ENCODE measurements around the gene MERTK.

Gene MERTK

DNA sequence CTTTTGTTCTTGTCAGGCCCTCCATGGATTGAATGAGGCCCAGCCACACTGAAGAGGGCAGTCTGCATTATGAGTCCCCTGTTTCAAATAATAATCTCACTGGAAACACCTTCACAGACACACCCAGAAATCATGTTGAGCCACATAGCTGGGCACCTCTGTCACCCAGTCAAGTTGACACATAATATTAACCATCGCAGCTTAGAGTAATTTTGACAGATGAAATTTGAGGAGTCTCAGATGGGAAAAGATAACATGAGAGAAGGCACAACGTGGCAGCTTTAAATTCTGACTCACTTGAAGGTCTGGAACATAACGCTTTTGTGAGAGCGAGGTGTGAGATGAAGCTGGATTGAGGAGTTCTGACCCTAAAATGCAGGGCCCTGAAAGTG lies 85.8 kb downstream of the MERTK start:
- Histone ChIP-seq H3K4me1 (ENCODE audit: control insufficient read depth, insufficient read depth, low read length) (no peaks in the 10 kb centered on the region), H3K9ac (ENCODE audit: low read depth, low read length) (no peak overlapping the region), H3K36me3 (ENCODE audit: insufficient read depth, low read length) (no peaks in the 10 kb centered on the region), H3K4me3 (ENCODE audit: low read length) (no peak overlapping the region), H3K27me3 (ENCODE audit: control insufficient read depth, insufficient read depth, low read length) (peaks cover 78% of the 10 kb centered on the region), H3K9me3 (replicated peaks; ENCODE audit: low read length) (no peaks in the 10 kb centered on the region), H3K4me2 (ENCODE audit: low read length) (no peak overlapping the region)

DNA sequence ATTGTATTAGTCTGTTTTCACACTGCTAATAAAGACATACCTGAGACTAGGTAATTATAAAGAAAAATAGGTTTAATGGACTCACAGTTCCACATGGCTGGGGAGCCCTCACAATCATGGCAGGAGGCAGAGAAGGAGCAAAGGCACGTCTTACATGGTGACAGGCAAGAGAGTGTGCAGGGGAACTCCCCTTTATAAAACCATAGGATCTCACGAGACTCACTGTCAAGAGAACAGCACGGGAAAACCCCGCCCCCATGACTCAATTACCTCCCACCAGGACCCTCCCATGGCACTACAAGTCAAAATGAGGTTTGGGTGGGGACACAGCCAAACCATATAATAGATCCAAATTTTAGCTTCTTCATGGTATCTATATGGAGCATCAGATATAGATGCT lies 87.1 kb downstream of the MERTK start:
- no peaks in the 10 kb centered on the region for H3K36me3 ChIP-seq (ENCODE audit: insufficient read depth, low read length)
- no peaks in the 10 kb centered on the region for H3K4me1 ChIP-seq (ENCODE audit: control insufficient read depth, insufficient read depth, low read length)
- no peak overlapping the region for H3K4me3 ChIP-seq (ENCODE audit: low read length)
- H3K9me3 ChIP-seq (replicated peaks; ENCODE audit: low read length): no peaks in the 10 kb centered on the region
- peaks cover 78% of the 10 kb centered on the region for H3K27me3 ChIP-seq (ENCODE audit: control insufficient read depth, insufficient read depth, low read length)
- no peak overlapping the region for H3K4me2 ChIP-seq (ENCODE audit: low read length)
- no peak overlapping the region for H3K9ac ChIP-seq (ENCODE audit: low read depth, low read length)

DNA sequence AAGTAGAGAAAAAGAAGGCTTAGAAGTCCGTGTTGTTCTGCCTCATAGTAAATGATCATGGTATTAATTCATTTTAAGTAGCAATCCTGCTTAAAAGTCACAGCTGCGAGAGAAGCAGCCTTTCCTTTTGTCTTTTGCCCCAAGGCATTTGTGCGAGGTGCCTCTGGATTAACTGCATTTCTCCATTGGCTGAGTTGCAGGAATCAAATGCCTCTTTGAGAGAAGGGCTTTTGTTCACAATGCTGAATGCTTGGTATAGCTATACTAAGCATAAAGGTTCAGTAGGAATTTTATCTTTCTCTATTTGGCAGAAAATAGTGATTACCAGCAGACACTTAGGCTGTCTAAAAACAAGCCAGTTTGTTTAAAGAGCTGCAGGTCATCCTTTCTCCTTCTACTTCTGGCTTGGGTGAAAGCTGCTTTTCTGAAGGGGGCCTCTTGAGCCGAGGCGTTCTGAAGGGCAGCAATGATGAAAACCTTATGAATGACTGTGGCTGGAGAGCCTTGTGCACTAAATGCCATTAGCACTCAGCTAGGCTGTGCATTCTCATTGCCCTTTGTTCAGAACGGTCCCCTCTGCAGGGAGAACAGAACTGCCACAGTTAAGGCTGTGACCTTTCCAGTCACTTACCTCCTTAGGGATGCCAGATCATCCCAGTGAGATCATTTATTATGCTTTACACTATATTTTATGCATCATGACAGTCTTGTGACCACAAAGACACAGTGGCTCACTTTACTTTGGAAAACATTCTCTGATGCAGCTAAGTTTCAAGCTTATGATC lies 87.9 kb downstream of the MERTK start:
- Histone ChIP-seq H3K4me3 (ENCODE audit: low read length) (no peak overlapping the region), H3K27me3 (ENCODE audit: control insufficient read depth, insufficient read depth, low read length) (peaks cover 81% of the 10 kb centered on the region), H3K36me3 (ENCODE audit: insufficient read depth, low read length) (no peaks in the 10 kb centered on the region), H3K9ac (ENCODE audit: low read depth, low read length) (no peak overlapping the region), H3K4me2 (ENCODE audit: low read length) (no peak overlapping the region), H3K4me1 (ENCODE audit: control insufficient read depth, insufficient read depth, low read length) (no peaks in the 10 kb centered on the region), H3K9me3 (replicated peaks; ENCODE audit: low read length) (no peaks in the 10 kb centered on the region)

DNA sequence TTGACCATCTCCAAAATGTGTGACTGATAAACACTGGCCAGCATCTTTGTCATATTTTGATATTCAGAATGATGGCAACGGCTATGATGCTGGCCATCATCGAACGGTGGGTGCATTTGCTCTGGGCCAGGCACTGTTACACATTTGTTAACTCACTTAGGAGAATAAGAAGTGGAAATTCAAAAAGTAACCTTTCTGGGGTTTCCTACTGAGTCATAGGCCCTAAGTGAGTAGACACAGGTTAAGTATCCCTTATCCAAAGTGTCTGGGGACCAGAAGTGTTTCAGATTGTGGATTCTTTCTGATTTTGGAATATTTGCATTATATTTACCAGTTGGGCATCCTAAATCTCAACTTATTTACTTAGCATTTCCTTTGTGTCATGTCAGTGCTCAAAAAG lies 92.0 kb downstream of the MERTK start:
- Histone ChIP-seq H3K4me2 (ENCODE audit: low read length) (no peak overlapping the region), H3K4me1 (ENCODE audit: control insufficient read depth, insufficient read depth, low read length) (no peaks in the 10 kb centered on the region), H3K36me3 (ENCODE audit: insufficient read depth, low read length) (no peaks in the 10 kb centered on the region), H3K27me3 (ENCODE audit: control insufficient read depth, insufficient read depth, low read length) (peaks cover 77% of the 10 kb centered on the region), H3K4me3 (ENCODE audit: low read length) (no peak overlapping the region), H3K9ac (ENCODE audit: low read depth, low read length) (no peak overlapping the region), H3K9me3 (replicated peaks; ENCODE audit: low read length) (no peaks in the 10 kb centered on the region)

DNA sequence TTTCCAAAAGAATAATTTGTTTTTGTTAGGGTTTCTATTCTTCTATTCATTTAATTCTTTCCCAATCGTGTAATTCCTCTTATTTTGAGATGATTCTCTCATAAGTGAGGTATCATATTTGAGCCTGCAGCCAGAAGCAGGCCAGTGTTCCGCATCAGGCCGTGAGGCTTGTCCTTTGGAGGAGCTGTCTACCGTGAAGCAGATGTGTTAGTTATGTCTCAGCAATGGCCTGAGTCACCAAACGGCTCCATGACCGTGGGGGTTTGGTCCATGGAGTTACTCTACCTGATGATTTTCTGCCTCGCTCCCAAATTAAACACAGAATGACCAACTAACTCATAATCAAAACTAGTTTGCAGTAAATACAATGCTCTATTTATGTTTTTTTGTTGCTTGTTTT lies 92.4 kb downstream of the MERTK start:
- Histone ChIP-seq H3K9me3 (replicated peaks; ENCODE audit: low read length) (no peaks in the 10 kb centered on the region), H3K9ac (ENCODE audit: low read depth, low read length) (no peak overlapping the region), H3K4me2 (ENCODE audit: low read length) (no peak overlapping the region), H3K4me3 (ENCODE audit: low read length) (no peak overlapping the region), H3K36me3 (ENCODE audit: insufficient read depth, low read length) (no peaks in the 10 kb centered on the region), H3K4me1 (ENCODE audit: control insufficient read depth, insufficient read depth, low read length) (no peaks in the 10 kb centered on the region), H3K27me3 (ENCODE audit: control insufficient read depth, insufficient read depth, low read length) (peaks cover 73% of the 10 kb centered on the region)

DNA sequence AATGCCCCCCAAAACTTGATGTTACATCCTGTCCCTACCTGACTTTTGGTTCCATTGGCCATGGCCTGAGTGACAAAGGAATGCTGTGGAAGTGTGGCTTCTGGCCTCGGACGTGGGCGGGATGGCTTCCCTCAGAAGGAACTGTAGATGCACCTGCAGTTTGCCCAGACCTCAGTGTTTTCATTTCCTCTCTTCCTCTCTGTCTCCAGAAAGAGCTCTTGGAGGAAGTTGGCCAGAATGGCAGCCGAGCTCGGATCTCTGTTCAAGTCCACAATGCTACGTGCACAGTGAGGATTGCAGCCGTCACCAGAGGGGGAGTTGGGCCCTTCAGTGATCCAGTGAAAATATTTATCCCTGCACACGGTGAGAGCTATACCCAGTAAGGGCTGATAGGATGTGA lies 95.6 kb downstream of the MERTK start:
- Histone ChIP-seq H3K4me3 (ENCODE audit: low read length) (no peak overlapping the region), H3K36me3 (ENCODE audit: insufficient read depth, low read length) (no peaks in the 10 kb centered on the region), H3K9me3 (replicated peaks; ENCODE audit: low read length) (no peaks in the 10 kb centered on the region), H3K4me2 (ENCODE audit: low read length) (no peak overlapping the region), H3K27me3 (ENCODE audit: control insufficient read depth, insufficient read depth, low read length) (peaks cover 57% of the 10 kb centered on the region), H3K4me1 (ENCODE audit: control insufficient read depth, insufficient read depth, low read length) (no peaks in the 10 kb centered on the region), H3K9ac (ENCODE audit: low read depth, low read length) (no peak overlapping the region)

DNA sequence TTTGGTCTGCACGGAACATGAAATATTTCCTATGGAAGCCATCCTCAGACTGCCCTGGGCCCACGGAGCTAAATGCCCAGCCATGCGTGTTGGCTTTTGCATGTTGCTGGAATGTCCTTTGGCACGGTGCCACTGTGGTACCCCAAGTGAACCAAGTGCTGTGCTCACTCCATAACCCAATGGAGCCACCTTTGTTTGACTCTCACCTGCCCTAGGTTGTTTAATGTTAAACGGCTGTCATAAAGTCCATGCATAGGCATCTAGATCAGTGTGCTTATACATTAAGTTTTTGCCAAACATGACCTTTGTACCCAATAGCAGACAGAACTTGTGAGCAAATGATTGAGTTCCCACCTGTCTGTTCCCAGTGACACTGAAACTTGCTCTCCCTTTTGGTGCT lies 96.7 kb downstream of the MERTK start:
- no peaks in the 10 kb centered on the region for H3K9me3 ChIP-seq (replicated peaks; ENCODE audit: low read length)
- H3K4me1 ChIP-seq (ENCODE audit: control insufficient read depth, insufficient read depth, low read length): no peaks in the 10 kb centered on the region
- peaks cover 54% of the 10 kb centered on the region for H3K27me3 ChIP-seq (ENCODE audit: control insufficient read depth, insufficient read depth, low read length)
- no peak overlapping the region for H3K4me2 ChIP-seq (ENCODE audit: low read length)
- H3K36me3 ChIP-seq (ENCODE audit: insufficient read depth, low read length): no peaks in the 10 kb centered on the region
- H3K4me3 ChIP-seq (ENCODE audit: low read length): no peak overlapping the region
- H3K9ac ChIP-seq (ENCODE audit: low read depth, low read length): no peak overlapping the region

DNA sequence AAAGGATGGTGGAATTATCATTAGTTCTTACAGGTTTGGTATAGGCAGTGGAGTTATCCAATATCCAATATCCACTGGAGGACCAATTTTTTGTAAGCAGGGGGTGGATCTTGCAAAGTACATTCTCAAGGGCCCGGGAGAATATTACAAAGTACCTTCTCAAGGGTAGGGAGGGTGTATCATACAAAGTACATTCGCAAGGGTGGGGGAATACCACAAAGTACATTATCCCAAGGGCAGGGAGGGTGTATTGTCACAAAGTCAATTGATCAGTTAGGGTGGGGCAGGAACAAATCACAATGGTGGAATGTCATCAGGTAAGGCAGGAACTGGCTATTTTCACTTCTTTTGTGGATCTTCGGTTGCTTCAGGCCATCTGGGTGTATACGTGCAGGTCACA lies 101.4 kb downstream of the MERTK start:
- Histone ChIP-seq H3K4me3 (ENCODE audit: low read length) (no peak overlapping the region), H3K27me3 (ENCODE audit: control insufficient read depth, insufficient read depth, low read length) (peaks cover 41% of the 10 kb centered on the region), H3K9me3 (replicated peaks; ENCODE audit: low read length) (no peaks in the 10 kb centered on the region), H3K9ac (ENCODE audit: low read depth, low read length) (no peak overlapping the region), H3K36me3 (ENCODE audit: insufficient read depth, low read length) (no peaks in the 10 kb centered on the region), H3K4me1 (ENCODE audit: control insufficient read depth, insufficient read depth, low read length) (peaks cover 5% of the 10 kb centered on the region), H3K4me2 (ENCODE audit: low read length) (no peak overlapping the region)

DNA sequence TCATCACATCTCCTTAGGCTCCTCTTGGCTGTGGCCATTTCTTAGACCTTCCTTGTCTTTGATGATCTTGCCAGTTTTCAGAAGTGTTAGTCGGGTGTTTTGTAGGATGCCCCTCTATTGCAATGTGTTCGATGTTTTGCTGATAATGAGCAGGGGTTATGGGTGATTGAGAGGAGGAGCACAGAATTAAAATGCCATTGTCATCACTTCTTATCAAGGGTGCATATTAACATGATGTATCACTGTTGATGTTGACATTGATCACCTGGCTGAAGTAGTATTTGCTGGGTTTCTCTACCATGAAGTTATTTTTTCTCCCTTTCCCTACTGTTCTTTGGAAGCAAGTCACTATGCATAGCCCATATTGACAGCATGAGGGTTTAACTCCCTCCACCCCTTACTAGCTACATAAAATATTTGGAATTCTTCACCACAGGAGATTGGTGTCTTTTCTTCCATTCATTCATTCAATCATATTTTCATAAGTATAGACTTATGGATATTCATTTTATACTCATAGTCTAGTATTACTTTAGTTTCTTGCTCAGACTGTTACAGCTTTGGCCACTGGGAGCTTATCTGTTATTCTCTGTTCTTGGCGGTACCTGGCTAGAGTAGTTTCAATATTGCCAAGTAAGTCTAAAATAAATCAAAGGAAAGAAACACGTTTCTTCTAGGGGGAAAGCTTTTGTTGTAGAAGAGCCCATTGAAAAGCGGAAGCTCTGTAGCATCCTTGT lies 102.2 kb downstream of the MERTK start:
- no peak overlapping the region for H3K4me2 ChIP-seq (ENCODE audit: low read length)
- H3K27me3 ChIP-seq (ENCODE audit: control insufficient read depth, insufficient read depth, low read length): peaks cover 35% of the 10 kb centered on the region
- H3K9ac ChIP-seq (ENCODE audit: low read depth, low read length): no peak overlapping the region
- H3K9me3 ChIP-seq (replicated peaks; ENCODE audit: low read length): no peaks in the 10 kb centered on the region
- no peak overlapping the region for H3K4me3 ChIP-seq (ENCODE audit: low read length)
- H3K36me3 ChIP-seq (ENCODE audit: insufficient read depth, low read length): no peaks in the 10 kb centered on the region
- H3K4me1 ChIP-seq (ENCODE audit: control insufficient read depth, insufficient read depth, low read length): peaks cover 5% of the 10 kb centered on the region

DNA sequence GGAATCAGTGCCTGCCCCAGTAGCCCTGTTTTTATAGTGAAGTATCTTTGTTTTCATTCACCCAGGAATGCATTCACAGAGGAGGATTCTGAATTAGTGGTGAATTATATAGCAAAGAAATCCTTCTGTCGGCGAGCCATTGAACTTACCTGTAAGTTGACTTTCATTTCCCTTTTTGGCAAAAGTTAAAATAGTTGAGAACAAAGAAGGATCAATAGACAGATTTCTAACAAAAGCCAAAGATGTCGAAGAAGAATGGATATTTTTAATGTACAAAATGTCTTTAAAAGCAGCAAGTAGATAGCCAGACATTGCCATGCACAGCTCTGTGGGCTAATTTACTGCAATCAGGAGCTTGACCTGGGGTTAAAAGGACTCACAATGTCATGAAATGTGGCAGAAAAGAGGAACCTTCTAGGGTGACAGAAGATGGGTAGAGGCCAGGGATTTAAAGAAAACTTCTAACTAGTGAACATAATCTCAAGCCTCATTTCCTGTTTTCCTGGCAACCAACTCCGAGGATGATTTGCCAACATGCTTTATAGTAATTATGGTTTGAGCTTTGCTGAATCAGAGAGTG lies 102.8 kb downstream of the MERTK start:
- peaks cover 35% of the 10 kb centered on the region for H3K27me3 ChIP-seq (ENCODE audit: control insufficient read depth, insufficient read depth, low read length)
- H3K9me3 ChIP-seq (replicated peaks; ENCODE audit: low read length): no peaks in the 10 kb centered on the region
- H3K4me2 ChIP-seq (ENCODE audit: low read length): peak overlapping the region; percentile 1
- peaks cover 5% of the 10 kb centered on the region for H3K4me1 ChIP-seq (ENCODE audit: control insufficient read depth, insufficient read depth, low read length)
- H3K36me3 ChIP-seq (ENCODE audit: insufficient read depth, low read length): no peaks in the 10 kb centered on the region
- no peak overlapping the region for H3K9ac ChIP-seq (ENCODE audit: low read depth, low read length)
- no peak overlapping the region for H3K4me3 ChIP-seq (ENCODE audit: low read length)

DNA sequence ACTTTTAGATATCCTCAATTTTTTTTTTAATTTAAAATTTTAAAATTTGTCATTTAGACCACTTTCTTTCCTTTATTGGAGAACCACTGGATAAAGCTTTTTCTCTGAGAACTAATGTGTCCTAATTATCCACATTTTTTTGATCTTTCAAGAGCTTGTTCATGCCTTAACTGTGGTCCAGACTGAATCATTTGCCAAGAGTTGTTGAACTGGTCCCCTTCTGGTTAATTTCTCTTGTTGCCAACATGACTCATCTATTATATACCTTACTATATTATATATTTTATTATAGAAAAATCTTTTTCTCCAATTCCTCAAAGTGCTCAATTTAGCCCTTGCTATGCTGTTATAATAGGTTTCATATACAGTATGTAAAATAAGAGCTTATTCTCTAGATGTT lies 103.5 kb downstream of the MERTK start:
- peaks cover 5% of the 10 kb centered on the region for H3K4me1 ChIP-seq (ENCODE audit: control insufficient read depth, insufficient read depth, low read length)
- no peak overlapping the region for H3K4me3 ChIP-seq (ENCODE audit: low read length)
- no peaks in the 10 kb centered on the region for H3K36me3 ChIP-seq (ENCODE audit: insufficient read depth, low read length)
- H3K9ac ChIP-seq (ENCODE audit: low read depth, low read length): no peak overlapping the region
- no peak overlapping the region for H3K4me2 ChIP-seq (ENCODE audit: low read length)
- H3K27me3 ChIP-seq (ENCODE audit: control insufficient read depth, insufficient read depth, low read length): peaks cover 30% of the 10 kb centered on the region
- no peaks in the 10 kb centered on the region for H3K9me3 ChIP-seq (replicated peaks; ENCODE audit: low read length)
